ENCODE measurements around the gene MPPED1.

MPPED1 gene

GRCh38 chr22:43475549-43476076 lies 63.8 kb downstream of the MPPED1 start:
- Histone ChIP-seq H3K4me3 (ENCODE audit: low read length, poor library complexity, severe bottlenecking) (no peak overlapping the region), H3K27me3 (ENCODE audit: insufficient read depth, low read length, poor library complexity, severe bottlenecking) (no peaks in the 10 kb centered on the region), H4K20me1 (ENCODE audit: insufficient read depth, low read length, poor library complexity, severe bottlenecking) (no peaks in the 10 kb centered on the region), H3K9me3 (ENCODE audit: insufficient read depth, low read depth, low read length) (no peaks in the 10 kb centered on the region), H3F3A (ENCODE audit: low read depth) (no peaks in the 10 kb centered on the region), H3K36me3 (ENCODE audit: insufficient read depth, low read length) (no peaks in the 10 kb centered on the region), H3K9me2 (replicated peaks; ENCODE audit: low read depth, low read length) (no peaks in the 10 kb centered on the region), H3K79me2 (ENCODE audit: insufficient read depth, low read length) (no peaks in the 10 kb centered on the region), H3K9ac (ENCODE audit: low read depth, low read length, poor library complexity, severe bottlenecking) (no peak overlapping the region), H3K4me2 (ENCODE audit: low read depth, low read length, poor library complexity, severe bottlenecking) (no peak overlapping the region), H3K4me1 (ENCODE audit: insufficient read depth, low read length, poor library complexity, severe bottlenecking) (no peaks in the 10 kb centered on the region), H2AFZ (ENCODE audit: low read length) (no peak overlapping the region)
- TF ChIP-seq EZH2phosphoT487 (IDR thresholded peaks at IDR 0.05; ENCODE audit: borderline replicate concordance) (no peak), CTCF (conservative IDR thresholded peaks at IDR 0.05; ENCODE audit: low read length) (no peak)

- H3K9me2 ChIP-seq (replicated peaks; ENCODE audit: low read depth, low read length), result no peaks in the 10 kb centered on the region
- H3K4me2 ChIP-seq (ENCODE audit: low read depth, low read length, poor library complexity, severe bottlenecking), result no peak overlapping the region
- no peak overlapping the region for H3K4me3 ChIP-seq (ENCODE audit: low read length, poor library complexity, severe bottlenecking)
- no peak overlapping the region for H2AFZ ChIP-seq (ENCODE audit: low read length)
- H3K79me2 ChIP-seq (ENCODE audit: insufficient read depth, low read length), result no peaks in the 10 kb centered on the region
- no peaks in the 10 kb centered on the region for H3F3A ChIP-seq (ENCODE audit: low read depth)
- H3K27me3 ChIP-seq (ENCODE audit: insufficient read depth, low read length, poor library complexity, severe bottlenecking), result no peaks in the 10 kb centered on the region
- TF ChIP-seq EZH2phosphoT487 (IDR thresholded peaks at IDR 0.05; ENCODE audit: borderline replicate concordance) (no peak), CTCF (conservative IDR thresholded peaks at IDR 0.05; ENCODE audit: low read length) (no peak; the same call in 1 of the 2 replicates)
- H4K20me1 ChIP-seq (ENCODE audit: insufficient read depth, low read length, poor library complexity, severe bottlenecking), result no peaks in the 10 kb centered on the region
- H3K9ac ChIP-seq (ENCODE audit: low read depth, low read length, poor library complexity, severe bottlenecking), result no peak overlapping the region
- no peaks in the 10 kb centered on the region for H3K4me1 ChIP-seq (ENCODE audit: insufficient read depth, low read length, poor library complexity, severe bottlenecking)
- H3K36me3 ChIP-seq (ENCODE audit: insufficient read depth, low read length), result no peaks in the 10 kb centered on the region
- no peaks in the 10 kb centered on the region for H3K9me3 ChIP-seq (ENCODE audit: insufficient read depth, low read depth, low read length)
Observed at GRCh38 chr22:43476341-43476740, 64.5 kb downstream of the MPPED1 start.

- H4K20me1 ChIP-seq (ENCODE audit: insufficient read depth, low read length, poor library complexity, severe bottlenecking), result no peaks in the 10 kb centered on the region
- no peaks in the 10 kb centered on the region for H3K36me3 ChIP-seq (ENCODE audit: insufficient read depth, low read length)
- H3K9ac ChIP-seq (ENCODE audit: low read depth, low read length, poor library complexity, severe bottlenecking), result no peak overlapping the region
- H3K27me3 ChIP-seq (ENCODE audit: insufficient read depth, low read length, poor library complexity, severe bottlenecking), result no peaks in the 10 kb centered on the region
- H3K9me3 ChIP-seq (ENCODE audit: insufficient read depth, low read depth, low read length), result no peaks in the 10 kb centered on the region
- H3K4me2 ChIP-seq (ENCODE audit: low read depth, low read length, poor library complexity, severe bottlenecking), result no peak overlapping the region
- TF ChIP-seq EZH2phosphoT487 (IDR thresholded peaks at IDR 0.05; ENCODE audit: borderline replicate concordance) (no peak), CTCF (conservative IDR thresholded peaks at IDR 0.05; ENCODE audit: low read length) (no peak)
- no peak overlapping the region for H2AFZ ChIP-seq (ENCODE audit: low read length)
- H3F3A ChIP-seq (ENCODE audit: low read depth), result no peaks in the 10 kb centered on the region
- H3K79me2 ChIP-seq (ENCODE audit: insufficient read depth, low read length), result no peaks in the 10 kb centered on the region
- no peak overlapping the region for H3K4me3 ChIP-seq (ENCODE audit: low read length, poor library complexity, severe bottlenecking)
- no peaks in the 10 kb centered on the region for H3K4me1 ChIP-seq (ENCODE audit: insufficient read depth, low read length, poor library complexity, severe bottlenecking)
- H3K9me2 ChIP-seq (replicated peaks; ENCODE audit: low read depth, low read length), result no peaks in the 10 kb centered on the region
Observed at GRCh38 chr22:43476751-43477725, 65.2 kb downstream of the MPPED1 start.

All from Loucy (cell line).